Natural killer cell (primary cell): ENCODE data around the gene GPC4. TPM values are rescaled to one million over a fixed set of nuclear protein-coding genes. Genes with fewer than 3 reads are reported as not detected.

ENCODE experiments used
- ATAC-seq, 3 donors: fragments of 150-1000 bp in 2 of 3; fragments of 200-7000 bp in 1 of 3; cut with Tn5 transposase; 1 replicate in 1 of 3; 2 replicates in 2 of 3; pipeline ENCODE4 v1.10.0; 2021; ENCODE audit warnings: mild to moderate bottlenecking in 2 of 3, moderate library complexity in 2 of 3
- DNase-seq, 2 donors: peaks; one replicate each; pipeline versions ENCODE4 v3.0.0 to v3.0.0-alpha.2; 2013 to 2021; ENCODE audit warnings: mixed read lengths in 1 of 2
- H3K27ac ChIP-seq: one replicate; pipeline ENCODE4 v1.5.1; 2013; ENCODE audit warnings: mild to moderate bottlenecking, low read length
- H3K27me3 ChIP-seq: one replicate; pipeline ENCODE4 v1.6.1; 2013; ENCODE audit warnings: low read length; ENCODE audit not compliant: control insufficient read depth, insufficient read depth
- H3K36me3 ChIP-seq: one replicate; pipeline ENCODE4 v1.6.1; 2013; ENCODE audit warnings: low read length; ENCODE audit not compliant: control insufficient read depth, insufficient read depth
- H3K4me1 ChIP-seq: one replicate; pipeline ENCODE4 v1.6.1; 2013; ENCODE audit warnings: low read length; ENCODE audit not compliant: control insufficient read depth, insufficient read depth
- H3K4me3 ChIP-seq: one replicate; pipeline ENCODE4 v1.5.1; 2013; ENCODE audit warnings: low read length
- H3K9me3 ChIP-seq: one replicate; pipeline ENCODE4 v1.6.1; 2013; ENCODE audit warnings: low read length; ENCODE audit not compliant: control insufficient read depth, insufficient read depth
- H3K27ac Mint-ChIP-seq, 2 donors: one replicate each; pipeline ENCODE4 v1.8.0; 2022; ENCODE audit warnings: mild to moderate bottlenecking in 2 of 2, mixed read lengths in 2 of 2, moderate library complexity in 1 of 2
- H3K27me3 Mint-ChIP-seq, 2 donors: one replicate each; pipeline ENCODE4 v1.8.0; 2022; ENCODE audit warnings: low read depth in 2 of 2, mixed read lengths in 2 of 2
- H3K36me3 Mint-ChIP-seq: one replicate; pipeline ENCODE4 v1.8.0; 2022; ENCODE audit warnings: mixed read lengths
- H3K4me1 Mint-ChIP-seq, 2 donors: one replicate each; pipeline ENCODE4 v1.8.0; 2022; ENCODE audit warnings: mixed read lengths in 2 of 2
- H3K4me3 Mint-ChIP-seq: one replicate; pipeline ENCODE4 v1.8.0; 2022; ENCODE audit warnings: mild to moderate bottlenecking, moderate library complexity, mixed read lengths
- H3K9me3 Mint-ChIP-seq, 2 donors: one replicate each; pipeline ENCODE4 v1.8.0; 2022; ENCODE audit warnings: mixed read lengths in 2 of 2
- CTCF ChIP-seq: fragments of 200-600 bp; IDR thresholded peaks from one replicate; pipeline ENCODE4 v1.8.0; 2022; ENCODE audit warnings: antibody characterized with exemption
- WGBS: methylation state at CpG from one replicate; pipeline ENCODE4 v1.1.7; 2013; ENCODE audit warnings: missing lambda C conversion rate; ENCODE audit not compliant: insufficient coverage; 5-methylcytosine and 5-hydroxymethylcytosine counted together
- intact Hi-C: fragments of 100-400 bp; cut with micrococcal nuclease; formaldehyde crosslinking; loops from one replicate; pipeline ENCODE4 v1.14.2; 2022
- total RNA-seq, 4 donors: library from RNA; stranded (reverse); fragments of 120-200 nt in 1 of 4; gene quantifications; one replicate each; pipeline versions ENCODE4 v1.2.3 to v1.2.4, GENCODE V29; 2013 to 2022

GPC4 gene
- total RNA-seq, 3 donors from 2014 or later (not counting 1 experiment from before 2014, with no cell fraction given) = 0.08 TPM; not detected in 2

DNA sequence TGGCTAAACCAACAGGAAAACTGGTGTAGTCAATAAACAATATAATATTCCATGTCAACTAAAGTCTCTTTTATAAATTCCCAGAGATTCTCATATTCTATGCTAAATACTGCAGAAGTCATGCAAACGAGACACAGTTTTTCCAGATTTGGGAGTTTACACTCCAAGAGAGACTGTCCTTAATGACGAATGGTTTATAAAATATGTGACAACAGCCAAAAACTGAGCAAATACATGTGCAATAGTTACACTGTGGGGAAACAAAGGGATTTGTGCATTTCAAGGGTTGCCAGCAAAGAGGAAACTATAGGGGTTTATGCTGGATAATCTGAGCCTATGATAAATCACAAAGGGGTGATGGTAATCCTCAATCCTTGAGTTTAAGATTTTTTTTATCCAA is 75.7 kb downstream of the GPC4 start:
- H3K36me3 Mint-ChIP-seq = no peaks in the 10 kb centered on the region
- H3K27me3 ChIP-seq = no peaks in the 10 kb centered on the region
- no peaks in the 10 kb centered on the region for H3K4me1 Mint-ChIP-seq
- no peak overlapping the region for H3K4me3 Mint-ChIP-seq
- H3K36me3 ChIP-seq = no peaks in the 10 kb centered on the region
- TF ChIP-seq CTCF = no peak
- intact Hi-C loops = no loop called here
- no peaks in the 10 kb centered on the region for H3K9me3 Mint-ChIP-seq
- ATAC-seq (no peak), DNase-seq (no peak)
- no peaks in the 10 kb centered on the region for H3K4me1 ChIP-seq
- H3K9me3 ChIP-seq = no peaks in the 10 kb centered on the region
- H3K27me3 Mint-ChIP-seq = peaks cover 0 to 20% of the 10 kb centered on the region in 2 donors
- no peak overlapping the region for H3K4me3 ChIP-seq
- WGBS = 78% methylated on average over 2 of the region's 2 CpGs
- H3K27ac Mint-ChIP-seq = no peak overlapping the region
- no peak overlapping the region for H3K27ac ChIP-seq

- intact Hi-C loops = no loop called here
- Mint-ChIP-seq H3K9me3 (no peaks in the 10 kb centered on the region), H3K27ac (no peak overlapping the region), H3K27me3 (peaks cover 0 to 34% of the 10 kb centered on the region in 2 donors), H3K36me3 (no peaks in the 10 kb centered on the region), H3K4me3 (no peak overlapping the region), H3K4me1 (no peaks in the 10 kb centered on the region)
- Histone ChIP-seq H3K27ac (no peak overlapping the region), H3K4me3 (no peak overlapping the region), H3K36me3 (no peaks in the 10 kb centered on the region), H3K9me3 (no peaks in the 10 kb centered on the region), H3K4me1 (no peaks in the 10 kb centered on the region), H3K27me3 (no peaks in the 10 kb centered on the region)
- DNase-seq = no peak
- no peak for TF ChIP-seq CTCF
- WGBS = no CpG with 5 or more reads among the region's 2 CpGs
- no peak for ATAC-seq
Measured at GRCh38 chrX:133337250-133337649, 78.0 kb downstream of the GPC4 start.

DNA sequence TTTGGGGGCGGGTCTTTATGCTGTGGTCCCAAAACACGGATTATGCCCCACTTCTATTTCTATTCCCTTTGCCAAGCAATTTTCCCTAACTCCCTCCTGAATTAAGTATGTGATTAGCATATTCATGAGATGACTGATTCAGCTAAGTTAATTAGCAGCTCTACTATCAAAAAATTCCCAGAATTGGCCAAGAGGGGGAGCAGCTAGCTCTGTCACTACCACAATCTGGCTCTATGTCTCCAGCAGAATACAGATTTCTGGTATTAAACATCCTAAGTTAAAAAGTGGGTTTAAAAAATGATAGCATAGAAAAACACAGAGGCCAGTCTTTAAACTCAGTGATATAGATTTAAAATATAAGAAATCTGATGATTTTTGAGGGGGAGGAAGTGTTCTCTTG is 80.3 kb downstream of the GPC4 start:
- Mint-ChIP-seq H3K9me3 (no peaks in the 10 kb centered on the region), H3K4me1 (no peaks in the 10 kb centered on the region), H3K36me3 (no peaks in the 10 kb centered on the region), H3K4me3 (no peak overlapping the region), H3K27ac (no peak overlapping the region), H3K27me3 (peaks cover 0 to 27% of the 10 kb centered on the region in 2 donors)
- DNase-seq (peak in 1 of 2 donors; percentile 9), ATAC-seq (no peak)
- 100% methylated on average over 1 of the region's 2 CpGs for WGBS
- intact Hi-C loops = no loop called here
- TF ChIP-seq CTCF = no peak
- Histone ChIP-seq H3K27me3 (no peaks in the 10 kb centered on the region), H3K36me3 (no peaks in the 10 kb centered on the region), H3K27ac (no peak overlapping the region), H3K4me1 (no peaks in the 10 kb centered on the region), H3K9me3 (no peaks in the 10 kb centered on the region), H3K4me3 (no peak overlapping the region)

DNA sequence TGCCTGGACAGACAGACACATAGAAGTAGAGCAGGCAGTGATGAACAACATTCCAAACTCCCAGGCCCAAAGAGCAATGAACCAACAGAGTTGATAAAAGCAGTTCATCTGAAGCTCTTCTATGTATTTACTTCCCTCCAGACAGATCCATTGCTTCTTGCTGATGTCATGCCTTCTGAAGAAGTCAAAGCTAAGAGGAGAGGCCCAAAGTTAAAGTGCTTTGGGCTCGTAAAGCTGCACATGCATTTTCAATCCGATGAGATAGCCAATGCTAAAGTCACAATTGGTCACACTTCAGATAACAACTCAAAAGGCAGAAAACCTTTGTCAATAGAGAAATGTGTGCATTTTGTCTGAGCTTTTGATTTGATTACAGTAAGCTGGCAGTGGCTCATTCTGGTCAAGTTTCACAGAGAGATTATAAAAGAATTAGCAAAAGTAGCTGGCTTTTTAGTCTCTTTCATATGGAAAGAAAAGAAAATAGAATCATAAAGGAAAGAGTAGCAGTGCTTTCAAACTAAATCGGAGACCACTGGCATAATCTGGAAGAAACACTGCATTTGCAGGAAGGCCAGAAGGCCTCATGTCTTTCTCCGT is 82.0 kb downstream of the GPC4 start:
- Mint-ChIP-seq H3K4me1 (no peaks in the 10 kb centered on the region), H3K27me3 (peaks cover 0 to 27% of the 10 kb centered on the region in 2 donors), H3K4me3 (no peak overlapping the region), H3K27ac (no peak overlapping the region), H3K36me3 (no peaks in the 10 kb centered on the region), H3K9me3 (no peaks in the 10 kb centered on the region)
- no peak for TF ChIP-seq CTCF
- Histone ChIP-seq H3K36me3 (no peaks in the 10 kb centered on the region), H3K9me3 (no peaks in the 10 kb centered on the region), H3K27ac (no peak overlapping the region), H3K4me1 (no peaks in the 10 kb centered on the region), H3K4me3 (no peak overlapping the region), H3K27me3 (no peaks in the 10 kb centered on the region)
- intact Hi-C loops = no loop called here
- ATAC-seq (no peak), DNase-seq (no peak)
- 95% methylated on average over 3 of the region's 4 CpGs for WGBS
